CD14-positive monocyte (primary cell): ENCODE measurements around the gene STARD10. TPM values are rescaled to one million over a fixed set of nuclear protein-coding genes. Genes with fewer than 3 reads are reported as not detected.

Source experiments
- DNase-seq, 3 donors: peaks; one replicate each; pipeline ENCODE4 v3.0.0-alpha.2; 2011 to 2022
- H2AFZ ChIP-seq: 2 replicates; pipeline ENCODE4 v1.6.0; 2012; ENCODE audit warnings: mild to moderate bottlenecking, low read depth, low read length, inconsistent platforms; ENCODE audit not compliant: insufficient read depth, poor library complexity, severe bottlenecking
- H3K27ac ChIP-seq, 2 donors: 1 replicate in 1 of 2; 2 replicates in 1 of 2; pipeline ENCODE4 v1.5.1; 2012 to 2013; ENCODE audit warnings: low read length in 2 of 2, control low read depth in 1 of 2, inconsistent platforms in 1 of 2, low read depth in 1 of 2, mild to moderate bottlenecking in 1 of 2
- H3K27me3 ChIP-seq, 2 donors: one replicate each; pipeline versions ENCODE4 v1.6.0 to v1.6.1; 2011 to 2013; ENCODE audit warnings: low read length in 2 of 2; ENCODE audit not compliant: control insufficient read depth in 2 of 2, insufficient read depth in 2 of 2
- H3K36me3 ChIP-seq, 2 donors: replicated peaks in 1 of 2; 1 replicate in 1 of 2; 2 replicates in 1 of 2; pipeline versions ENCODE4 v1.5.1 to v1.6.1; 2012 to 2013; ENCODE audit warnings: low read length in 2 of 2, control low read depth in 1 of 2, inconsistent platforms in 1 of 2, mild to moderate bottlenecking in 1 of 2; ENCODE audit not compliant: insufficient read depth in 2 of 2, control insufficient read depth in 1 of 2
- H3K4me1 ChIP-seq, 2 donors: 1 replicate in 1 of 2; 2 replicates in 1 of 2; pipeline versions ENCODE4 v1.5.1 to v1.6.1; 2012 to 2013; ENCODE audit warnings: low read length in 2 of 2, control low read depth in 1 of 2, inconsistent platforms in 1 of 2, mild to moderate bottlenecking in 1 of 2, moderate library complexity in 1 of 2; ENCODE audit not compliant: insufficient read depth in 2 of 2, control insufficient read depth in 1 of 2
- H3K4me2 ChIP-seq: replicated peaks from 2 replicates; pipeline ENCODE3; 2012; ENCODE audit warnings: low read length, moderate library complexity, mild to moderate bottlenecking; ENCODE audit not compliant: poor library complexity, severe bottlenecking; ENCODE audit errors: extremely low read depth
- H3K4me3 ChIP-seq, 3 experiments: fragments of 200-600 bp in 1 of 3; sonication (generic) in 1 of 3; replicated peaks in 1 of 3; 1 replicate in 2 of 3; 2 replicates in 1 of 3; pipeline ENCODE4 v1.5.1; 2011 to 2013; ENCODE audit warnings: low read length in 3 of 3, mild to moderate bottlenecking in 3 of 3, control low read depth in 2 of 3, low read depth in 2 of 3, inconsistent platforms in 1 of 3, moderate library complexity in 1 of 3
- H3K79me2 ChIP-seq: 2 replicates; pipeline ENCODE4 v1.6.0; 2012; ENCODE audit warnings: mild to moderate bottlenecking, control low read depth, inconsistent platforms, low read length, moderate library complexity; ENCODE audit not compliant: insufficient read depth
- H3K9ac ChIP-seq: 2 replicates; pipeline ENCODE4 v1.6.0; 2017; ENCODE audit warnings: low read length, mild to moderate bottlenecking; ENCODE audit not compliant: insufficient read depth, poor library complexity, severe bottlenecking
- H3K9me3 ChIP-seq, 2 donors: replicated peaks in 1 of 2; 1 replicate in 1 of 2; 2 replicates in 1 of 2; pipeline versions ENCODE4 v1.5.1 to v1.6.1; 2012 to 2013; ENCODE audit warnings: low read length in 2 of 2, control low read depth in 1 of 2; ENCODE audit not compliant: control insufficient read depth in 1 of 2, insufficient read depth in 1 of 2
- H4K20me1 ChIP-seq: 2 replicates; pipeline ENCODE4 v1.6.0; 2012; ENCODE audit warnings: mild to moderate bottlenecking, low read length, control low read depth, moderate library complexity; ENCODE audit not compliant: insufficient read depth
- H3K27ac Mint-ChIP-seq, 7 donors: one replicate each; pipeline ENCODE4 v1.8.0; 2020; ENCODE audit warnings: mild to moderate bottlenecking in 7 of 7, mixed read lengths in 7 of 7, moderate library complexity in 6 of 7, inconsistent platforms in 2 of 7
- H3K27me3 Mint-ChIP-seq, 3 donors: one replicate each; pipeline ENCODE4 v1.8.0; 2021 to 2022; ENCODE audit warnings: low read depth in 3 of 3, mild to moderate bottlenecking in 3 of 3, mixed read lengths in 3 of 3, moderate library complexity in 3 of 3, inconsistent platforms in 1 of 3
- H3K36me3 Mint-ChIP-seq, 2 donors: one replicate each; pipeline ENCODE4 v1.8.0; 2020; ENCODE audit warnings: mixed read lengths in 2 of 2, inconsistent platforms in 1 of 2, mild to moderate bottlenecking in 1 of 2
- H3K4me1 Mint-ChIP-seq: one replicate; pipeline ENCODE4 v1.8.0; 2020; ENCODE audit warnings: mild to moderate bottlenecking, mixed read lengths
- H3K4me3 Mint-ChIP-seq, 2 donors: one replicate each; pipeline ENCODE4 v1.8.0; 2020; ENCODE audit warnings: mild to moderate bottlenecking in 2 of 2, mixed read lengths in 2 of 2, moderate library complexity in 1 of 2
- H3K9me3 Mint-ChIP-seq, 7 donors: one replicate each; pipeline ENCODE4 v1.8.0; 2020 to 2022; ENCODE audit warnings: mixed read lengths in 7 of 7, mild to moderate bottlenecking in 6 of 7, moderate library complexity in 6 of 7, inconsistent platforms in 2 of 7
- CTCF ChIP-seq: fragments of 200-600 bp; IDR thresholded peaks from one replicate; pipeline ENCODE4 v1.8.0; 2022; ENCODE audit warnings: antibody characterized with exemption, mild to moderate bottlenecking
- WGBS: methylation state at CpG from one replicate; pipeline ENCODE4 v1.1.5; 2013; ENCODE audit warnings: missing lambda C conversion rate; ENCODE audit not compliant: insufficient coverage; 5-methylcytosine and 5-hydroxymethylcytosine counted together
- intact Hi-C, 2 donors: fragments of 100-400 bp; cut with micrococcal nuclease; formaldehyde crosslinking; loops; one replicate each; pipeline versions ENCODE4 v1.15.0 to v1.15.1; 2023
- polyA plus RNA-seq, 3 donors: library from polyadenylated mRNA; depleted of rRNA in 1 of 3; unstranded in 2 of 3; stranded (reverse) in 1 of 3; fragments of 300-500 nt in 2 of 3; fragments of >200 nt in 1 of 3; fragmentation: Illumina TruSeq in 2 of 3; gene quantifications; 1 replicate in 2 of 3; 2 replicates in 1 of 3; pipeline ENCODE4 v1.2.3, GENCODE V29; 2012 to 2021

Gene STARD10
- polyA plus RNA-seq, 3 donors, result 13.6 to 18.7 (median 15.4) TPM

- H3K4me1 Mint-ChIP-seq, result peaks cover 72% of the 10 kb centered on the region
- no peak for DNase-seq
- H3K79me2 ChIP-seq, result peaks cover 94% of the 10 kb centered on the region
- intact Hi-C loops, result no loop called here
- no peak overlapping the region for H3K27ac Mint-ChIP-seq
- peaks cover 74% of the 10 kb centered on the region for H4K20me1 ChIP-seq
- peaks cover 33 to 34% of the 10 kb centered on the region in 2 donors for H3K36me3 Mint-ChIP-seq
- no peak overlapping the region for H3K4me2 ChIP-seq
- 100% methylated on average over 3 of the region's 3 CpGs for WGBS
- no peak overlapping the region for H2AFZ ChIP-seq
- H3K27me3 Mint-ChIP-seq, result no peaks in the 10 kb centered on the region
- TF ChIP-seq CTCF, result no peak
- H3K9ac ChIP-seq, result no peak overlapping the region
- H3K4me3 ChIP-seq, result no peak overlapping the region
- peaks cover 5 to 10% of the 10 kb centered on the region in 2 donors for H3K36me3 ChIP-seq
- no peaks in the 10 kb centered on the region for H3K27me3 ChIP-seq
- H3K27ac ChIP-seq, result no peak overlapping the region
- H3K9me3 ChIP-seq, result no peaks in the 10 kb centered on the region
- H3K9me3 Mint-ChIP-seq, result peaks cover 0 to 1% (median 0%) of the 10 kb centered on the region in 7 donors
- peaks cover 59 to 71% of the 10 kb centered on the region in 2 donors for H3K4me1 ChIP-seq
- H3K4me3 Mint-ChIP-seq, result no peak overlapping the region
Measured at GRCh38 chr11:72746821-72747220, 47.0 kb downstream of the STARD10 start.

GRCh38 chr11:72745925-72746550 lies 47.8 kb downstream of the STARD10 start:
- H3K9me3 Mint-ChIP-seq, result peaks cover 0 to 1% (median 0%) of the 10 kb centered on the region in 7 donors

More at GRCh38 chr11:72745925-72746550, 47.8 kb downstream of the STARD10 start:
- H3K4me1 Mint-ChIP-seq, result peaks cover 73% of the 10 kb centered on the region
- peaks cover 33 to 34% of the 10 kb centered on the region in 2 donors for H3K36me3 Mint-ChIP-seq
- H3K4me1 ChIP-seq, result peaks cover 59 to 71% of the 10 kb centered on the region in 2 donors
- 98% methylated on average over 8 of the region's 11 CpGs for WGBS
- H3K27ac ChIP-seq, result no peak overlapping the region
- no peak overlapping the region for H3K4me2 ChIP-seq
- no peak overlapping the region for H3K4me3 ChIP-seq
- TF ChIP-seq CTCF, result no peak
- H3K9ac ChIP-seq, result no peak overlapping the region
- H3K9me3 ChIP-seq, result no peaks in the 10 kb centered on the region
- H3K27me3 Mint-ChIP-seq, result no peaks in the 10 kb centered on the region
- H3K27ac Mint-ChIP-seq, result peak overlapping the region in 1 of 7 donors; percentile 72
- peaks cover 94% of the 10 kb centered on the region for H3K79me2 ChIP-seq
- H3K27me3 ChIP-seq, result no peaks in the 10 kb centered on the region
- intact Hi-C loops, result no loop called here
- H2AFZ ChIP-seq, result no peak overlapping the region
- peaks cover 5 to 10% of the 10 kb centered on the region in 2 donors for H3K36me3 ChIP-seq
- H4K20me1 ChIP-seq, result peaks cover 67% of the 10 kb centered on the region
- no peak for DNase-seq
- H3K4me3 Mint-ChIP-seq, result no peak overlapping the region
